Measurements from ENCODE around the gene PCDH9.

- TF ChIP-seq POLR2AphosphoS5 (IDR thresholded peaks at IDR 0.05; ENCODE audit: borderline replicate concordance, low read depth, low read length) (no peak), EZH2 (IDR thresholded peaks at IDR 0.05) (no peak), FOXP2 (optimal IDR thresholded peaks at IDR 0.05; ENCODE audit: control extremely low read depth, extremely low read length, insufficient read depth) (no peak)
Measured at GRCh38 chr13:66859078-66859477, 371.1 kb downstream of the PCDH9 start.
